ENCODE measurements around the gene CEP20.

GRCh38 chr16:15886078-15886477 lies 2.3 kb downstream of the CEP20 start:
- TF ChIP-seq CTCF (IDR thresholded peaks at IDR 0.05) (no peak), EZH2 (IDR thresholded peaks at IDR 0.05; ENCODE audit: borderline replicate concordance, insufficient read depth, low read depth, low read length, poor library complexity, severe bottlenecking) (no peak)

Data from B cell (primary cell).